ENCODE measurements around the gene PLCB4.

Gene PLCB4

DNA sequence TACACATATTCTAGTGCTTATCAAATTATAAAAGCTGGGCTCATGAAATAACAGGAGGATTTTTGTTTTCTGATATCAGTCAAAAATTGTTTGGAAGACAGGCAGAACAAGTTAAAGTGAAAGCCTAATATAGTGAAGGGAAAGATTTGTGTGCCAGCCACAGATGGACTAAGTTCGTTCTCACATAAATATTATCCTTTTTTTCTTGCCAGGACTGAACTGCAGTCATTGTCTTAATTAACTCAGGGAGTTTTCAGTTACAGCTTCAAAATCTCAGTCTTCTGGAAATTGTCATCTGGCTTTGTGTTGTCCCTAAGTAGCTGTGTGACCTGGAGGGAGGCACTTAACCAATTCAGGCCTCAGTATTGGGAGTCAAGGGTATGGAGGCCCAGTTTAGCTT is 40.7 kb downstream of the PLCB4 start:
- DNase-seq: no peak

- DNase-seq: no peak
These were observed 41.5 kb downstream of the PLCB4 start for GRCh38 chr20:9110365-9110764.

DNA sequence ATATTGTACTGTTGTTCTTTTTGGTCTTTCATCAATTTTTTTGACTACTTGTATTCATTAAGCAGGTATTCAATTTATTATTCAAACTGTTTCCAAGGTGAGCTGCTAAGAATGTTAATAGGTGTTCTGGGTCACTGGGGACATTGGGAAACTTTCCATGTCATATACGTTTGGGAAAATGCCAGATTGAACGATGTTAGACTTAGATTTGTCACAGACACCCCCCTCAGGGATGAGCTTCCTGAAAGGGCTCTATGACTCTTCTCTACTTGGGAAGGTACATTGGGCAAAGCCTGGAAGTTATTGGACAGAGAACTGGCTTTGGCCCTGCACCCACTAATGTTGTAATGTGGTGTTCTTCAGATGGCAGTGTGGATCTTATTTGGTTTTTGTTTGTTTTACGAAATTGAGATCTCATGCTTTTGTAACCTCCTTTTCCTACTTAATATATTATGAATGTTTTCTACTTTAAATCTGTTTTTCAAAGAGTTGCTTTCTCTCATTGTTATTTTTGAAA is 42.1 kb downstream of the PLCB4 start:
- no peak for DNase-seq

GRCh38 chr20:9112541-9113515 is 43.9 kb downstream of the PLCB4 start:
- DNase-seq: no peak

DNA sequence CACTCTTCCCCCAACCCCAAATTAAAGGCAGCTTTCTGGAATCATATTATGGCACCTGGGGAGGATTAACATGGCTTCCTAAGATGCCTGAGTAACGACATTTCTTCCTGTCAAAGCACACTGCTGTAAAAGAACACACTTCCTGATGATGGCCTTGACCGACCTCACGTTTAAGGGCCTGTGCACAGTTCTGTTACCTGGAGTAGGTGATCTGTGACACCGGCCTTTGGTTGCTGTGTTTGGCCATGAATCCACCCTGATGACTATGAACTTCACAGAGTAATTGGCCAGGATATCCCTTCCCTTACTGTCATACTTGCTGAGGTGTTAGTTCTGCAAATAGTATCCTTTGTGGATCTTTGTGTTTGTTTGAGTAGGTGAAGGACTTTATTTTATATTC is 45.8 kb downstream of the PLCB4 start:
- DNase-seq: no peak

- no peak for DNase-seq
These were observed 48.7 kb downstream of the PLCB4 start for GRCh38 chr20:9117548-9117947.

DNA sequence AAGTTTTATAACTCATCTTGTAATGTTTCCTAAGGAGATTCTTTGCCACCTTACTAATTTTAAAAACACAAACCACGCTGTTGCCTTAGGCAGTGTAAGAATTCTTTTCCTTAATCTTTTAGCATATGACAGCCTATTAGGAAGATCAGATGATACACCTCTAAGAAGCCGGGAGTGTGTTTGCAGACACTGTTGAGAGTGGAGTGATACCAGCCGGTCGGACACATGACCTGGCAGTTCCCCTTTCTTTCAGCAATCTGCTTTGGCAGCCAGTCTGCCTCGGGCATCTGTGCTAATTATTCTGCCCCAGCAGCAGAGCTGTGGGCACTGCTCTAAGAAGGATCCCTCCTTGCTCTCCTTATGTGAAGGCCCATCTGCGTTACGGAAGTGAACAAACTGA is 50.9 kb downstream of the PLCB4 start:
- DNase-seq: no peak

- DNase-seq: no peak
These were observed 52.3 kb downstream of the PLCB4 start for GRCh38 chr20:9121211-9121610.

- DNase-seq: no peak
These were observed 53.7 kb downstream of the PLCB4 start for GRCh38 chr20:9122571-9122970.

- no peak for DNase-seq
These were observed 57.6 kb downstream of the PLCB4 start for GRCh38 chr20:9126527-9126926.

GRCh38 chr20:9128568-9128967 is 59.7 kb downstream of the PLCB4 start:
- no peak for DNase-seq

- no peak for DNase-seq
These were observed 60.9 kb downstream of the PLCB4 start for GRCh38 chr20:9129756-9130155.

GRCh38 chr20:9130521-9130920 is 61.6 kb downstream of the PLCB4 start:
- no peak for DNase-seq

- DNase-seq: no peak
These were observed 63.0 kb downstream of the PLCB4 start for GRCh38 chr20:9131841-9132240.

DNA sequence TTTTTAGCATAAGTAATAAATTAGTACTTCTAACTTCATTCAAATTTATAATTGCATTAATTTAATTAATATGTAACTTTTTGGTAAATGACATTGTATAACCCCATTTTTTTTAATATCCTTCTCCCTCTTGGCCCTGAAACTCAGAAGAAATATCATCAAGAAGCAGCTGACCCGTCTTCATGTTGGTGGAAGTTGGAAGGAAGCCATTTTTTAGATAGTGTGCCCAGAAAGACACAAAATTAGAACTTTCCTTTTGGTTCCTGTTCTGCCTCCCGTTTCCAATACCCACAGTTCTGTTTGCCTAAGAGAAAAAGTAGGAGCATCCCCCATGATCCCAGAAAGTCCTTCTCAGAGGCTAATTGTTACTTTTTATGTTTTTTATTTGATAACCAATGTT is 65.5 kb downstream of the PLCB4 start:
- DNase-seq: no peak

- no peak for DNase-seq
These were observed 67.2 kb downstream of the PLCB4 start for GRCh38 chr20:9136114-9136513.

DNA sequence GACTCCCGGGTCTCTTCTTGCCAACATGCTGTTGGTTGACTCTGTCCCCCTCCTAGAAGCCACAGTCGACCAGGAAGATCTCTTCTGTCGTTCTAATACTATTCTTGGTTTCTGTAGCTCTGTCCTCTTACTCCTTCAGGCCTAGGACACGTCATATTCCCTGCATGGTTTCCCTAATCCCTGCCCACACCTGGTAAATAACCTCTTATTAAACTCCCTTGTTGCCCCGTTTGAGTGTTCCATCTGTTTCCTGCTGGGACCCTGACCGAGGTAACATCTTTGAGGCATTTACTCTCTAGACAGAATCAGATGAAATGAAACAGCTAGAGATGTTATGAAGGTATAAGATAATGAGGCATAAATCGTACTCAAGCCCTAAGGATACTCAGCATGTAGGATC is 68.1 kb downstream of the PLCB4 start:
- DNase-seq: no peak

DNA sequence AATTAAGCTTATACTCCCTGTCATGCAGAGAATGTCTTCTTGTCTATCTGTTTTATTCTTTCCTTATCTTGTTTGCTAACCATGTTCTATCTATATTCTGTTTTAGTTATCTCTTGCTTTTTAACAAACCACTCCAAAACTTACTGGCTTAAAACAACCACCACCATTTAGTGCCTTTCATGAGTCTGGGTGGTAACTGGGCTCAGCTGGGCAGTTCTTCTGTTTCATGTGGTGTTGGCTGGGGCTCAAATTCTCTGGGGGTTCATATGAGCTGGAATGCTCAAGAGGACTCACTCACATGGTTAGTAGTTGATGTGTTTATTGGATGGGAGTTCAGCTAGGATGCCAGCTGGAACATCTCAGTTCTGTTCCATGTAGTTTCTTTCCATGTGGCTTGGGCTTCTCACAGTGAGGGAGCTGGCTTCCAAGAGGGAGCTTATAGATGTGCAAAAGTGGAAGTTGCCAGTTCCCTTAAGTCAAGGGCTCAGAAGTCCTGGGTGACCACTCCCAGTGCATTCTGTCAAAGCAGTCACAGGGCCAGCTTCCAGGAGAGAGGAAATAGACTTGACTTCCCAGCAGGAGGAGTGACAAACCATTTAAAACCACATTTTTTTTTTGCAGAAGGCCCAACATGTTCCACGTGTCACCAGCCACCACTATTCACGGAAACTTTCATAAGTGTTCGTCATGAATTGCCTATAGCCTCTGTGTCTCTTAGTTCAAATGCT is 70.4 kb downstream of the PLCB4 start:
- no peak for DNase-seq

GRCh38 chr20:9140162-9140760 is 71.4 kb downstream of the PLCB4 start:
- DNase-seq: no peak

DNA sequence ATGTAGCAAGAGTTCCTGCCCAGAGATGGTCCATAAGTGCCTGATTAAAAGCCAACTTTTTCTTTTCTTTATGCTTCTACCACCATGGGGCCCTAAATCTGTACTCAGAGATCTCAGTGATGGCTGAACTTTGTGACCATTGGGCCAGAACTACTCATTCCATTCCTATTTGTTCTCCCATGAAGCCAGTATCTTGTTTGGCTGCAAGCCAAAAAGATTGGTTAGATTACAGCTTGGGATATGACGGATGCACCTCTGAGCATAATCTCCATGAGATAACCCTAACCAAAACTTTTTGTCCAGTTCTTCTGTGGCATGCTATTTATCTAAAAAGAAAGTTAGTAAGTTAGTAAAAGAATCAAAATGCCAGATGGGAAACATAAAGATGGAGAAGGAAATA is 72.2 kb downstream of the PLCB4 start:
- no peak for DNase-seq

DNA sequence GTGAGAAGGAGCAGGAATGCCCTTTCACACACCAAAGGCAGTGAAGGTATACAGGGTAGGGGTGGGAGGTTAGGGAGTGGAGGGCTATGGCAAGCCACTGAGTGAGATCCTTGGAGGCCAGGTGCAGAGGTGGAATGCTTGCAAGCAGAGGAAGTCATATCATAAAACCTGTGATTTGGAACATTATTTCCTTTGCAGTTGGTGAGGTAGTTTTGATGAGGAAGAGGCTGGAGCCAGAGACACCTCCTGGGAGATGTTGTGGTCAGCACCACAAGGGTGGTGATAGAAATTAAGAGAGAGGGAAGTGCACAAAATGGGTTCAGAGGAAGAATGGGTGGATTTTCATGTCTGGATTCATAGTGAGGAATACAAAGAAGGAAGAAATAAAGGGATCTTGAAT is 73.0 kb downstream of the PLCB4 start:
- no peak for DNase-seq

DNA sequence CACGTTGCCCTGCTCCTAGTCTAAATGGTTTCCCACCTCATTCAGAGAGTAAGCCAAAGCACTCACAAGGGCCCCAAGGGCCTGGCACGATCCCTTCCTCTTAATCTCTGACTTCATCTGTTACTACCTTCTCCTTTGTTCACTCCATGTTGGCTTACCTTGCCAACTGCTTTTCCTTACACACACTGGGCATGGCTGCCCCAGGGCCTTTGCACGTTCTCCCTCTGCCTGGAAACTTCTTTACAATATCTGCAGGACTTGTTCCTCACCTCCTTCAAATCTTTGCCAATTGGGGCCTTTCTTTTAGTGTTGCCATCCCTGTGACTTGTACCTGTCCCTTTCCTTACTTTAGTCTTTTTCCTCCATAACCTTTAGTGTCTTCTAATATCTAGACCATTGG is 73.9 kb downstream of the PLCB4 start:
- DNase-seq: no peak

DNA sequence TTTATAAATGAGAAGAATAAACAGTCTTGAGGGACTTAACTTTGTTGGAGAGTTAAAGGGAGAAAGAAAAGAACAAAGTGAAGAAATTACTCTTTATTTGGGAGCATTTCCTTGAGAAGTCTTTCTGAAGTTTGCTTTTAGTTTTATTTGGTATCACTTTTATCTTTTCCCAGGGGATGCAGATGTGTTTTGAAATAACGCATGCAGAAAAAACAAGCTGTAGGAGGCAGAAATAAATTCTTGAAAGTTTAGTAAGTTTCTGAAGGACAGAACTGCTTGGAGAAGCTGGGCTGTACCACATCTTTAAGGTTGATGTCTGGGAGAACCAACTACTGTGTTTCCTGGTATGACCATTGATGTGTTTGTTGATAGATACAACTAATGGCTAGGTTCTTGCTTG is 75.0 kb downstream of the PLCB4 start:
- no peak for DNase-seq

DNA sequence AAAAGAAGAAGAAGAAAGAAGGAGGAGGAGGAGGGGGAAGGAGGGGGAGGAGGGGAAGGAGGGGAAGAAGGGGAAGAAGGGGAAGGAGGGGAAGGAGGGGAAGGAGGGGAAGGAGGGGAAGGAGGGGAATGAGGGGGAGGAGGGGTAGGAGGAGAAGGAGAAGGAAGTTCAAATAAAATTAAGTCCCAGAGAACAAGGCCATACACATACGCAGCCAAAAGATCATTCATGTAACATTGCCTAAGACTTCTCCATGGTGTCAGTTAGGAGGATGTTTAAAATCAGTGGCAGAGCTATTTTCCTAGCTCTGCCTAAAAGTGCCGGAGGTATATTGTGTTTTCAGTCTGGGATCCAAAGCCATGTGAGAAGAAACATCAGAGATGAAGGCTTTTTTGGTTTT is 75.8 kb downstream of the PLCB4 start:
- DNase-seq: no peak

All from GF-D8 (cell line).